ENCODE results near the gene WDR27.
"Not testable (repeated sequence)": the region's sequence is repeated elsewhere in the genome, so short reads cannot be mapped to it uniquely, and the experiment has no call there.

Gene WDR27

DNA sequence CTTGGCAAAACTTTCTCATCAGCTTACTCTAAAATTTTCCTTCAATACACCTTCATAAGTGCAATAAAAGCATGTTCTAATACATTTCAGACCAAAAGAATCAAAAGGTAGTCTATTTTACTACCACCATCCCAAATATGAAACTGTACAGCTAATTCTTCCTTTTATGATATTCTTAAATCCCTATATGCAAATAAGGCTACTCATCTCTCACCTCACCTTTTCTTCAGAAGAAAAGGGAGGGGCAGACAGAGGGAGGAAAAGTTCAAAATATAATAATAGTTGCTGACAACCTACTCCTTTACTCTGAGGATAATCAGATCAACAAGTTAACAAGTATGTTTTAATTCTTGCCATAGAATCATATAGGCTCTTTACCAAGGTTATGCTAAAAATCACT lies 7.5 kb upstream of the WDR27 start:
- DNase-seq, result no peak

DNA sequence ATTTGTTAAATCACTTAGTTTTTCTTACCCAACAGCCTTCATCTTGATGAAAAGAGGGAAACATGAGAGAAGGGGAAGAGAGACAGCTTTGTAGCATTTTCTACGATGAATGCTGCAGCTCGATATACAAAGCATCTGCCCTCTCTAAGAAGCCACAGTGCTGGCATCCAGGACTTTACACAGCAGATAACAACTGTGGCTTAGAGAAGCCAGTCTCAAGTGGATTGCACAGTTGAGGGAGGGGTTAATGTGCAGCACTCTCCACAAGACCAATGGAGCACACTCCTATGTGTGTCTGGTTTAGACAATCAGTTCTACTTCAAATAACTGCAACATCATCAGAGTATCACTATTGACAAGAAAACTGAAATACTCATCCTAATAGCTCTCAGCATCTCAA lies 5.9 kb upstream of the WDR27 start:
- DNase-seq, result no peak

DNA sequence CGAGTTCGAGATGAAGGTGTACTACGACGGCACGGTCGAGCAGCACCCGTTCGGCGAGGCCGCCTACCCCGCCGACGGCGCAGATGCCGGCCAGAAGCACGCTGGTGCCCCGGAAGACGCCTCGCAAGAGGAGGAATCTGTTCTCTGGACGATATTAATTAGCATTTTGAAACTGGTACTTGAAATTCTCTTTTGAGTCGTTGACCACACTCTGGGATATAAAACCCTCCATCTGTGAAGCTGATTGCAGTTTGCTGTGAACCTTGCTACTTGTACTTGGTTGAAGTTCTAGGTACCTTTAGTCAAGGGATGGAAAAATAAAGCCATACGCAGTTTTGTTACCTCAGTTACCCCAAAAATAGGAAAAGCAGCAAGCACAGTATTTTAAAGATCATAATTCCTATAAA lies 1.0 kb upstream of the WDR27 start:
- DNase-seq, result no peak

DNA sequence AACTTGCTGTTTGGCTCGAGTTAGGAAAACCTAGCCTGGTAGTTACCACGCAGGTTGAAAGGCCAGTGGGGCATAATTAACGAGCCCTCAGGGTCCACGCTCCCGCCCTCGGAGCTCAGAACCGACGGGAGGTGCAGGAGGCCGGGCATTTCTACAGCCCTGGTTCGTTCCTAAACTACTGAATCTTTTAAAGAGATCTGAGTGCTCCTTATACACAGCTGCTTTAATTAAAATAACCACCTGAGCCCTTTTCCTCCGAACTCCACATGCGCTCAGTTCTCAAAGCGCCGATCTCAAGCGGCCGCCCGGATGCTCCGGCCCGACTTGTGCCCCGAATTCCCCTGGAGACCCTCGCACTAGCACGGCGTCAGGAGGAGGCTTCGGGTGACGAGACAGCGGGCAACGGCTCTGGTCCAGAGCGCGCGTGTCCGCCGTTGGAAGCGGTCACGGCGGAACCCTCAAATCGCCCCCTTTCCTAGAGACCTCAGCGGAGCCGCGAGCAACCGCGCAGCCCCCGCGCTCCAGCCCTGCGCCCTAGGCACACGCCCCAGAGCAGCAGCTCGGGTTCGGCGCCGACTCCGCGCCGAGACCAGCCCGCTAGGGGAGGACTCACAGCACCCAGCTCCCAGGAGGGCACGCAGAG lies 397 bp downstream of the WDR27 start:
- DNase-seq, result no peak

DNA sequence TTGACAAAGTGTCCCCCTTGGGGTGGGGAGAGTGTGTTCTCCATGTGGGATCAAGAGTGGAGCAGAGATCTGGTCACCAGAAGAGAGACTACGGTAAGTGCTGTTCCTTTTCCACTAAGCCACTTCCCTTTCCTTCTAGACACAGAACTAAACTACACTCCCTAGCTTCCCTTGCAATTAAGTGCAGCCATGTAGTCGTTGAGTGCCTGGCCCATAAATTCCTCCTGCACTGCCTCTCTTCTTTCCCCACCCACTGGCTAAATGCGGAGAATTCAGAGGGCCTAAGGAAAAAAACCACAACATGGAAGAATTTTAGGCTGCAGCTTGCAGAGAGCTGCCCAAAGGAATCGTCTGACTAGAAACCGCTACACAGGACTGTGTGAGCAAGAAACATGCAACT lies 1.5 kb downstream of the WDR27 start:
- no peak for DNase-seq

DNA sequence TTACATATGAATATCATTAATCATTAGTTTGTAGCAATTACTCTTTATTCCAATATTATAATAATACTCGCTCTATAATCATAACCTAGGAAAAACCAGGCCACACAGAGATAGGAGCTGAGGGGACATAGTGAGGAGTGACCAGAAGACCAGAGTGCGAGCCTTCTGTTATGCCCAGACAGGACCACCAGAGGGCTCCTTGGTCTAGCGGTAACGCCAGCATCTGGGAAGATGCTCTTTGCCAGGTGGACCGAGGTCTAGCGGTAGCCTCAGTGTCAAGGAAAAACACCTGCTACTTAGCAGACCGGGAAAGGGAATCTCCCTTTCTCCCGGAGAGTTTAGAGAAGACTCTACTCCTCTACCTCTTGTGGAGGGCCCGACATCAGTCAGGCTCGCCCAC lies 4.7 kb downstream of the WDR27 start:
- DNase-seq, result not testable (repeated sequence)

DNA sequence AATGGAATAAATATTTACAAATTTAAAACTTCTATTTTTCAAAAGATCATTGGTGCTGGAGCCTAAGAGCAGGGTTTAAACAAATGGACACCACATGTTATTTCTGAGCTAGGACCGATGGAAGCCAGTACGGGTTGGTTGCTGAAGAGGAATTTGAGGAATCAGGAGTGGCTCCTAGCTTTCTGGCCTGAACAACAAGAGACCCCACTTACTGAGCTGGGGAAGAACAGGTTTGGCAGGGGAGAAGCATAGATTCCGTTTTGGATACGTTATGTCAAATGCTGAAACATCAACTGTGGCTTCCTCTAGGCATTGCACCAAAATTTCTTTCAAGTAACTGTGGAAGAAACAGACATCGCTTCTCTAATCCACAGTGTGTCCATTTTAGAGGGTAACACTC lies 6.7 kb downstream of the WDR27 start:
- DNase-seq, result no peak

DNA sequence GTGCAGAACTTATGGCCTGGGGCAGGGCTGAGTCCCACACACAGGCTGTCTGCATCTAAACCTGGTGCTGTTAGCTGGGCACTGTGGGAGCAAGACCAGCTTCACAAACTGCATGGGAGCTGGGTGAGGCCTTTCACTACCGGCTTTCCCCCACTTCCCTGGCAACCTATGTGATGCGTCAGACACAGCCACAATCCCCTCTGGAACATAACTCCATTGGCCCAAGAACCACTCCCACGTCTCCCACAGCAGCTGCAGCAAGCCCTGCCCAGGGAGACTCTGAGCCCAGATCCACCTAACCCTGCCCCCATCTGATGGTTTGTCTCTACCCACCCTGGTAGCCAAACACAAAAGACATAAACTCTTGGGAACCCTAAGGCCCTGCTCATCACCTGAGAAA lies 9.3 kb downstream of the WDR27 start:
- no peak for DNase-seq

DNA sequence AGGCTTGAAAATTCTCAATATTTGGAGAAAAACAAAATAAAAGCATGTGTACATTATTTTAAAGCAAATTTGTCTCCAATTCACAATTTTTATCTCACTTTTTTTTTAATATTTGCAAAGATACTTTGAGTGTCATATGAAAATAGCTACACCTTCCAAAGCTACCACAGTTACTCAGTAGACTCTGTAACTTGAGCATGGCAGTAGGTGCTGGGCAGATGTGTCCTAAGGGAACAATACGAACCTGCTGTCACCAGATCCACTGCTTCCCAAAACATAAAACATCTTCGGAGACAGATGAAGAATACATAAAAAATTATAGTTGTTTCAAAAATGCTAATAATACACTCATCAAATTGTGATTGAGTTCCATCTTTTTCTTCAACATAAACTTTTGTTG lies 10.6 kb downstream of the WDR27 start:
- no peak for DNase-seq

DNA sequence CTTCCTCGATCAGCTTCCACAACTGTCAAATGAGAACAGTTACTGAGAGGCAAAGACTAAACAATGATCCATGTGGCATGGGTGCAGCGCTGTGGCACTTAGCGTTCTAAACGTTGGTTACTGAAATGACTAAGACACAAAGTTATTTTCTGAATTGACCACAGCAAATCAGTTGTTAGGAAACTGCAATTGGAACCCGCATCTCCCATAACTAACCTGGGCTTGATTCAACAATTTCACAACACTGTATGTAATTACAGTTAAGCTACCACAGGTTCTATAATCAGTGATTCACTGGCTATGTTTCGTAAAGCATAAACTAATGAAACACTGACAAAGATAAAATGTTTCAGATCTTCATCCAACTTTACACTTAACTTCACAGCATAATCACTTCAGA lies 12.5 kb downstream of the WDR27 start:
- no peak for DNase-seq

DNA sequence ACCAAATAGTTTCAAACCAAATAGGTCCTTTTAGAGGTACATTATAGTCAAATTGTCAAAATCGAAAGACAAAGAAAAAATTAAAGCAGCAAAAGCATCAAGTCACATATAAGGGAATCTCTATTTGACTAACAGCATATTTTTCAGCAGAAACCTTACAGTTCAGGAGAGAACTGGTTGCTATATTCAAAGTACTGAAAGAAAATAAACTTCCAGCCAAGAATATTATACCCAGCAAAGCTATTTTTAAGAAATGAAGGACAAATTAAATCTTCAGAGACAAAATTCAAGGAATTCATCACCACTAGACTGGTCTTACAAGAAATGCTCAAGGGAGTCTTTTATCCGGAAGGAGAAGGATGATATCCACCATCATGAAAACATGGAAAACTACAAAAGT lies 16.0 kb downstream of the WDR27 start:
- no peak for DNase-seq

DNA sequence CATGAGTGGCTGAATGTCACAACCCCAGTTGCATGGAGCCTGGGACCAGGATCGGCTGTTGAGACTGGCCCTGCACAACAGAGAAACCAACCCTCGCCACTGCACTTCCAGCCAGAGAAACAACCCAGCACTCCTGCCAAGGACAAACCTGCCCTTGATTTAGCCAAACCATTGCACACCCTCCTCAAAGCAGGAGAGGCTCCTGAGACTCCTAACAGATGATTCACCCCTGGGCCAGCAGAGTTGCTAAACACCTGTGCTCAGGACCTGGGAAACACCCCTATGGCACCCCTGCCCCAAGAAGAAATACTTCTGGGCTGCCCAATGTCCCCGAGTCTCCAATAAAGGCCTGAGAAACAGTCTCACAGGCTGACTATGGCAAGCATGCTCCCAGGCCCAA lies 17.8 kb downstream of the WDR27 start:
- DNase-seq, result no peak

DNA sequence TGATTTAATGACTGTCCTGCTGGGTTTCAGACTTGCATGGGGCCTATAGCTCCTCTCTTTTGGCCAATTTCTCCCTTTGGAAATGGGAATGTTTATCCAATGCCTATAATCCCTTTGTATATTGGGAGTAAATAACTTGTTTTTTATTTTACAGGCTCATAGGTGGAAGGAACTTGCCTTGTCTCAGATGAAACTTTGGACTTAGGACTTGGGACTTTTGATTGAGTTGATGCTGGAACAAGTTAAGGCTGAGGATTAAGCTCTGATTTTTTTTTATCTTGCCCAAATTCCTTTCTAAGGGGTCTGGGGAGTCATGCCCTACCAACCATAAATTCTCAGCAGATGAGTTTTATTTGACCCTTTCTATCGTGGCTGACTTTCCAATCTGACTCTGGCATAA lies 23.5 kb downstream of the WDR27 start:
- DNase-seq, result no peak

DNA sequence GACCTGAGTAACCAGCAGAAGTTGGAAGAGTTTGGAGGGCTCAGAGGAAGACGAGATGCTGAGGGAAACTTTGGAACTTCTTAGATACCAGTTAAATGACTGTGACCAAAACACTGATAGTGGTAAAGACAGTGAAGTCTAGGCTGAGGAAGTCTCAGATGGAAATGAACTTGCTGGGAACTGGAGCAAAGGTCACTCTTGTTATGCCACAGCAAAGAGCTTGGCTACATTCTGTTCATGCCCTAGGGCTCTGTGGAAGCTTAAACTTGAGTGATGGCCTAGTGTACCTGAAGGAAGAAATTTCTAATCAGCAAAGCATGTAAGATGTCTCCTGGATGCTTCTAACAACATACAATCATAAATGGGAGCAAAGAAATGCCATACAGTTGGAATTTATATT lies 24.7 kb downstream of the WDR27 start:
- no peak for DNase-seq

DNA sequence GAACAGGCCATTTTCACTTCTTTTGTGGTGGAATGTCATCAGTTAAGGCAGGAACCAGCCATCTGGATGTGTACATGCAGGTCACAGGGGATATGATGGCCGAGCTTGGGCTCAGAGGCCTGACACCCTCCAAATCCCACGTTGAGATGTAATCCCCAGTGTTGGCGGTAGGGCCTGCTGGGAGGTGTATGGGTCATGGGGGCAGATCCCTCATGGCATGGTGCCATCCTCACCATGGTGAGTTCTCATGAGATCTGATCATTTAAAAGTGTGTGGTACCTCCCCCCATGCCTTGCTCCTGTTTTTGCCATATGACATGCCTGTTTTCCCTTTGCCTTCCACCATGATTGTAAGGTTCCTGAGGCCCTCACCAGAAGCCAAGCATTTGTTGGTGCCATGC lies 26.8 kb downstream of the WDR27 start:
- DNase-seq, result no peak

DNA sequence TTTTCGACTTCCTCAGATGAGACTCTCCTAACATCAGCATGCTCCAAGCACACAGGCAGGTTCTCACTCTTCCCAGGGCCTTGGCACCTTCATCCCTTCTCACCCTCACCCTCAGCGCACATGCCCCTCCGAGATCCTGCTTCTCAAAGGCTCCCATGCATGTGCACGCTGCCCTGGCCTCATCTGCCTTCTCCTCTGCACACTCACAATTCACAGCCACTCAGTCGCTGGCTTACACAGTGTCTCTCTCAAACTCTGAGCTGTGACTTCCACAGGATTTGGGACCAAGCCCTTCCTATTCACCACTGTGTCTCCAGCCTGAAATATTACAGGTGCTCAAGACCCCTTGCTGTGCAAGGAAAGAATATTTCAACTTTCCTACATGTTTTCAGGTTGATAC lies 30.3 kb downstream of the WDR27 start:
- no peak for DNase-seq

DNA sequence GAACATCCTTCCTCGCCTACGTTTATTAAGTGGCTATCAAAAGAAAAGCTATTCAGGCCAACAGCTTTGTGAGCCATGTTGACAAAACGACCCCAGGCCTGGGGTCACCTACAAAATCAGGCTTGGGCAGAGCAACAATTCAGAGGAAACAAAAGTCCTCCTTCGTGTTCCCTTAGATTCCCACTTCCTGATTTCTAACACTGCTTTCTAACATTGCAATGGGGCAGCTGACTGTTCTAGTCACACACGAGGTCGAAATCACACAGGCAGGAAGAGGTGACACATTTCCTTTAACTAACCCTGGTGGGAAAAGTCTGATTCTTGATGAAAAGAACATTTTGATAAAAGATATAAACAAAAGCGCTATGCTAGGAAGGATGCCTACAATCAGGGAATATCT lies 31.9 kb downstream of the WDR27 start:
- DNase-seq, result no peak

DNA sequence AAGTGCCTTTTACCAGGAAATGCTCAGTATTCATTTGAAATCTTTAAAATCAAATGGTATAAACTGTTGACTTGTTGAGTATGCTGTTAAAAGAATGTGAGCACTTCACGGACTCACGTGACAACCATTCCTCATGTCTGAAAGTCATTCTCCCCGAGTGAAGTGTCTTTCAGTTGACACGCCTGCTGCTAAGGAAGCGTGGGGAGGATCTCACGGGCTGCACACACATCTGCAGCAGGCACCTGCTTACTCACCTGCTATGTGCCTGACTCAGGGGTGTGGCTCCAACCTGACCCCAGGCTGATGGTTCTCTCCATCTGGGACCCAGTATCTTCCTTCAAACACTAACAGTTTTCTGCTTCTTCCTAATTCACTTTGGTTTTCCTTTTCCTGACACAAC lies 32.7 kb downstream of the WDR27 start:
- no peak for DNase-seq

DNA sequence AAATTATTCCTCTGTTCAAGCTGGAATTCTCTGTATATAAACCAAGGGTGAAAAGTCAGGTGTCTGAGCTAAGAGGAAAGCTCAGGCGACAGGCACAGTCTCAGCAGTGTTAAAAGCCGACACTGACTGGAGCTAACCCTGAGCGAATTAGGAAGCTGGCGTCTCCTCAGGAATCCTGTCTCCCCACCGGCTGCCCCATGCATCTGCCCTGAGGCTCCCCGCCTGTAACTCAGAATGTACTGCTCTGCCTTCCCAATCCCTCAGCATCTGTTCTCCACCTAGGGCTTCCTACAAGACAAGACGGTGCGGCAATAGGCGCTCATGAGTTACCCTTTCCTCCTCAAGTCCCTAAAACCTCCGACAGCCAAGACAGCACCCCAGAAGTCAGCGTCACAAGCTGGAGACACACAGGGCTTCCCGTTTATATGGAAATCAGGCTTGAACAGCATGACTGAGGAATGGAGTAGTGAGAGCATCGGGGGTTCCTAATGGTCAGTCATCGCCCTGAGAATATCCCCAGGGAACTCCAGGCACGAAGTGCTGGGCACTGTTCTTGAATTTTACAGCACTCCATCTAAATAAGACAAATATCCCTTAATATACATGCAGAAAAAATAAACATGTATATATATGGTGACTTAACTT lies 33.5 kb downstream of the WDR27 start:
- DNase-seq, result no peak

DNA sequence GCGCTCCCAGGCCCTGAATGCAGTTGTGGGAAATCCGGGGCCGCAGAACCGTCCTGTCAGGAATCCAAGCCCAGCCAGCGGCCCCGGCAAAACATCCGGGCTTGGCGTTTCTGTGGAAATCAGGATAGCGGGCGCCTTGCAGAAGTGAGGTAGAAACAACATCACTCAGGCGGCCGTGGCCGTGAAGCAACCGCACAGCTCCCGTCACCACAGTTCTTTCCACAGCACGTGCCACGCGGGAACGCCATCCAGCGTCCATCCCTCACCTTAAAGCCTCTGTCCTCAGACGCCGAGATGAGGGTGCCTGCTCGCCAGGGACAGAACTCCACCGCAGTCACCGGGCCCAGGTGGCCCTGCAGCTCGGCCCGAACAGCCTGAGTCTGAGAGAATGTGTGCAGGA lies 34.1 kb downstream of the WDR27 start:
- DNase-seq, result no peak

DNA sequence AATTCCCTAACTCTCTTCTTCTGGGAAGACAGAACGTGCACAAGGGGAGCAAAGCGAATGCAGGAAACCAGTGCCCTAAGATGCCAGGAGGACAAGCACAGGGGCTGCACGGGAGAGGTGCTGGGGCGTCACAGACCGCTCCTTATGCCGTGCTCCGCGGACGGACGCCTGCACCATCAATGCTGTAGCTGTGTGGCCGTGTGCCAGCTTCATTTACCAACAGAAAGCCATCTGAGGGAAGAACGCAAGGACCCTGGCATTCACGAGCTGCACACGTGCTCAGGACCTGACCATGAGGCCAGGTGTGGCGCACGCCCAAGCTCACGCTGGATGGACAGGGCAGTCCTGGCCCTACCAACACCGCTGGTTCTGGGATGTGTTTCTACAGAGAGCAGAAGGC lies 35.4 kb downstream of the WDR27 start:
- no peak for DNase-seq

DNA sequence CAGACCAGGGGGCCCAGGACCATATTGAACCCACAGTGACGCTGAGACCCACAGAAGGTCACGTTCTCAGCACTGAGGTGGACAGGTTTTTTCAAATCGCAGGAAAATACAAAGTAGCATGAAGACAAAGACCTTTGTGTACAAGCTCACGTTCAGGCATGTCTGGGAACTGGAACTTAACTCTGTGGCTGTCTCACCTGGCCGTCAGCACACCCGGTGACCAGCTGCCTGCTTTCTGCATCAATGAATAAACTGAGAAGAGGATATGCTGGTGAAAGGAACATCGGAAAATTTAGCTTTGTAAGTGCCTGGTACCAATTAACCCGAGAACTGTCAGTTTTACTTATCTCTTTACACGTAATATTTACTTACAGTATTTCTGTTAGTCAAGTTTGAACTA lies 36.5 kb downstream of the WDR27 start:
- no peak for DNase-seq

DNA sequence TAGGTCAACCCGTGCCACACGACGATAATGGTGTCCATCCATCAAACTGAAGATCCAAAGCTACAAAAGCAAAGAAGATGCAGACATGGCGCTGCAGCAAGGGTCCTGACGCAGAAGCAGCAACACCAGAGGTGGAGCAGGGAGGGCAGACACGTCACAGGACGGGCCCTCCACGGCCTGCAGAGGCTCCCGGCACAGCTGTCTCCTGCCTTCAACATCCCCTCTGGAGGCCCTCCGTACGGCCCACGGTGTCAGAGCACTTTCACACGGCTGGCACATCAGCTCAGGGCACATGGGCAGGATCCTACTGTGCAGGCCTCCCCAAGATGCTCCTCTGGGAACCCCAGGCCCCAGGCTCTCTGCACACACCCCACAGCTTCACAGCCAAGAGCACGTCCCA lies 37.6 kb downstream of the WDR27 start:
- no peak for DNase-seq

DNA sequence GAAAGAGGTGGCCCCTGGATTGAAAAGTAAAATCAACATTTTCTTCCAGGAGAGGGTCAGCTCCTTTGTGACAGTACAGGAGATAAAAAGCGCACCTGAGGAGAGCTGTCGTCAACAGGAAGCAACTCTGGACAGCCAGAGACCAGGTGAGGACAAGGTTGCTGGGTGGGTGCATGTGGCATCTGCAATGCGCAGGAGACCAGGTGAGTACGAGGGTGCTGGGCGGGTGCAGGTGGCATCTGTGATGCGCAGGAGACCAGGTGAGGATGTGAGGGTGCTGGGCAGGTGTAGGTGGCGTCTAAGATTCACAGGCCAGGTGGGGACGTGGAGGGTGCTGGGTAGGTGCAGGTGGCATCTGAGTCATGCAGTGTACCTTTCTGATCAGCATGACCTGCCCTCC lies 38.4 kb downstream of the WDR27 start:
- DNase-seq, result no peak

DNA sequence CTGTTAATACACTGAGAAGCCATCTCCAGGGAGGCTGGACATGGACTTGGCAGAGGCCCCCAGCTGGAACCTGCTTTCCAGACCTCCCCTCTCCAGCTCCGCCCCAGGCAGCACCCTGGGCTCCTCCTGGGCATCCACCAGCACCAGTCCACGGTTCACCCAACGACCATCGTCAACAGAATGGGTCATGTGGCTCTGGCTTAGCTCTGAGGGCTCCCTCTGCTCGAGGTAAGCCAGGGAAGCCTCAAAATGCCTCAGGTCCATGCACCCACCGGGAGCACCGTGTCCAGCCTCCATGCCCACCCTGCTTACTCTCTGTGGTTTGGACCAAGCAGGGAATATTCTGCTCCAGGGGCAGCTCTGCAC lies 40.5 kb downstream of the WDR27 start:
- no peak for DNase-seq

Data from NCI-H524 treated with DMSO at 0.1 percent for 48 hours (cell line).